Cortex of kidney (tissue), 1 donor: ENCODE results near the gene SH3BGRL2.

ENCODE experiments used
- DNase-seq: peaks from one replicate; lab custom pipeline; 2025; lab: John Stamatoyannopoulos, UW

The SH3BGRL2 gene

GRCh38 chr6:79630883-79631692 is at the start of gene SH3BGRL2:
Gene SH3BGRL2, plus strand, starts transcription at chr6:79631329. Its CDS starts 133 bp downstream, at chr6:79631462.
- DNase-seq = peak; percentile 19

- no peak for DNase-seq
Measured at GRCh38 chr6:79584332-79584731, 46.8 kb upstream of the SH3BGRL2 start.

GRCh38 chr6:79586548-79586947 is 44.6 kb upstream of the SH3BGRL2 start:
- DNase-seq = no peak

GRCh38 chr6:79589701-79590100 is 41.4 kb upstream of the SH3BGRL2 start:
- no peak for DNase-seq

- no peak for DNase-seq
Measured at GRCh38 chr6:79597155-79597554, 34.0 kb upstream of the SH3BGRL2 start.

GRCh38 chr6:79598012-79598411 is 33.1 kb upstream of the SH3BGRL2 start:
- DNase-seq = no peak

- no peak for DNase-seq
Measured at GRCh38 chr6:79599725-79600259, 31.3 kb upstream of the SH3BGRL2 start.

GRCh38 chr6:79600313-79600712 is 30.8 kb upstream of the SH3BGRL2 start:
- DNase-seq = no peak

GRCh38 chr6:79600812-79601609 is 30.1 kb upstream of the SH3BGRL2 start:
- DNase-seq = no peak

- no peak for DNase-seq
Measured at GRCh38 chr6:79602859-79603258, 28.3 kb upstream of the SH3BGRL2 start.

- DNase-seq = no peak
Measured at GRCh38 chr6:79604583-79605037, 26.5 kb upstream of the SH3BGRL2 start.

- DNase-seq = no peak
Measured at GRCh38 chr6:79605061-79605460, 26.1 kb upstream of the SH3BGRL2 start.

GRCh38 chr6:79605968-79606764 is 25.0 kb upstream of the SH3BGRL2 start:
- DNase-seq = no peak

- DNase-seq = no peak
Measured at GRCh38 chr6:79607000-79607399, 24.1 kb upstream of the SH3BGRL2 start.

GRCh38 chr6:79608334-79609224 is 22.6 kb upstream of the SH3BGRL2 start:
- no peak for DNase-seq

- DNase-seq = no peak
Measured at GRCh38 chr6:79609225-79609595, 21.9 kb upstream of the SH3BGRL2 start.

GRCh38 chr6:79610306-79611009 is 20.7 kb upstream of the SH3BGRL2 start:
- no peak for DNase-seq

GRCh38 chr6:79612457-79612856 is 18.7 kb upstream of the SH3BGRL2 start:
- no peak for DNase-seq

- no peak for DNase-seq
Measured at GRCh38 chr6:79612918-79613317, 18.2 kb upstream of the SH3BGRL2 start.

- no peak for DNase-seq
Measured at GRCh38 chr6:79613912-79614311, 17.2 kb upstream of the SH3BGRL2 start.
